ENCODE data around the gene C1QTNF3.
A peak's percentile ranks its signal among the peaks of the same experiment; 100 is the strongest.

C1QTNF3 gene

GRCh38 chr5:34001241-34001841 lies 41.7 kb downstream of the C1QTNF3 start:
- no peak for DNase-seq (ENCODE audit: extremely low read depth, low read depth)
- TF ChIP-seq CTCF (IDR thresholded peaks at IDR 0.05; ENCODE audit: low read depth, low read length) = no peak

- DNase-seq (ENCODE audit: extremely low read depth, low read depth) = no peak
- no peak for TF ChIP-seq CTCF (IDR thresholded peaks at IDR 0.05; ENCODE audit: low read depth, low read length)
Measured at GRCh38 chr5:33999978-34000377, 43.0 kb downstream of the C1QTNF3 start.

- peak; percentile 74 for TF ChIP-seq CTCF (IDR thresholded peaks at IDR 0.05; ENCODE audit: low read depth, low read length)
- peak; percentile 82 for DNase-seq (ENCODE audit: extremely low read depth, low read depth)
Measured at GRCh38 chr5:33997331-33997983, 45.6 kb downstream of the C1QTNF3 start.

- TF ChIP-seq CTCF (IDR thresholded peaks at IDR 0.05; ENCODE audit: low read depth, low read length) = no peak
- DNase-seq (ENCODE audit: extremely low read depth, low read depth) = no peak
Measured at GRCh38 chr5:33995865-33996264, 47.1 kb downstream of the C1QTNF3 start.

GRCh38 chr5:33994845-33995244 lies 48.2 kb downstream of the C1QTNF3 start:
- peak; percentile 79 for DNase-seq (ENCODE audit: extremely low read depth, low read depth)
- peak; percentile 18 for TF ChIP-seq CTCF (IDR thresholded peaks at IDR 0.05; ENCODE audit: low read depth, low read length)

- no peak for TF ChIP-seq CTCF (IDR thresholded peaks at IDR 0.05; ENCODE audit: low read depth, low read length)
- DNase-seq (ENCODE audit: extremely low read depth, low read depth) = no peak
Measured at GRCh38 chr5:33992864-33993263, 50.1 kb downstream of the C1QTNF3 start.

GRCh38 chr5:33985447-33985846 lies 57.6 kb downstream of the C1QTNF3 start:
- TF ChIP-seq CTCF (IDR thresholded peaks at IDR 0.05; ENCODE audit: low read depth, low read length) = no peak

More at GRCh38 chr5:33985447-33985846, 57.6 kb downstream of the C1QTNF3 start:
- DNase-seq (ENCODE audit: extremely low read depth, low read depth) = no peak
